GM15510 (cell line): Measurements from ENCODE around the gene FCAMR.

ENCODE experiments used
- POLR2A ChIP-seq: IDR thresholded peaks from 3 replicates; pipeline ENCODE4 v1.6.1; 2011; ENCODE audit warnings: borderline replicate concordance; ENCODE audit not compliant: insufficient read length; ENCODE audit errors: extremely low read depth

The FCAMR gene

GRCh38 chr1:206970446-206970845 lies at the start of gene FCAMR:
Gene FCAMR (minus strand): TSS chr1:206970460. CDS start chr1:206970125, 335 bp downstream.
- no peak for TF ChIP-seq POLR2A

- TF ChIP-seq POLR2A = no peak
These were observed 49.4 kb upstream of the FCAMR start for GRCh38 chr1:207019661-207020060.

- no peak for TF ChIP-seq POLR2A
These were observed 48.9 kb upstream of the FCAMR start for GRCh38 chr1:207019161-207019560.

- TF ChIP-seq POLR2A = no peak
These were observed 48.4 kb upstream of the FCAMR start for GRCh38 chr1:207018707-207019106.

- TF ChIP-seq POLR2A = no peak
These were observed 47.6 kb upstream of the FCAMR start for GRCh38 chr1:207017615-207018559.

GRCh38 chr1:207015791-207016190 lies 45.5 kb upstream of the FCAMR start:
- TF ChIP-seq POLR2A = no peak

GRCh38 chr1:207014728-207015127 lies 44.5 kb upstream of the FCAMR start:
- no peak for TF ChIP-seq POLR2A

- TF ChIP-seq POLR2A = no peak
These were observed 43.2 kb upstream of the FCAMR start for GRCh38 chr1:207013321-207014085.

GRCh38 chr1:207010726-207011125 lies 40.5 kb upstream of the FCAMR start:
- no peak for TF ChIP-seq POLR2A

- no peak for TF ChIP-seq POLR2A
These were observed 39.7 kb upstream of the FCAMR start for GRCh38 chr1:207009945-207010344.

GRCh38 chr1:207009182-207009850 lies 39.1 kb upstream of the FCAMR start:
- no peak for TF ChIP-seq POLR2A

- no peak for TF ChIP-seq POLR2A
These were observed 37.2 kb upstream of the FCAMR start for GRCh38 chr1:207007352-207008033.

GRCh38 chr1:207006914-207007313 lies 36.7 kb upstream of the FCAMR start:
- TF ChIP-seq POLR2A = no peak

- TF ChIP-seq POLR2A = no peak
These were observed 35.8 kb upstream of the FCAMR start for GRCh38 chr1:207006083-207006482.
